Kidney (tissue), 14 donors: ENCODE measurements around the gene COL4A4. TPM values are rescaled to one million over a fixed set of nuclear protein-coding genes. Genes with fewer than 3 reads are reported as not detected.

Experiments used
- DNase-seq, 5 donors: peaks; one replicate each; pipeline ENCODE4 v3.0.0-alpha.2; 2013 to 2020
- FAIRE-seq: peaks from 2 replicates; lab custom pipeline; 2012; peaks lifted over from hg19 to GRCh38; lab: Jason Lieb, UNC
- H3K27ac ChIP-seq, 2 donors: one replicate each; pipeline ENCODE4 v1.7.0; 2013; ENCODE audit warnings: low read depth in 2 of 2, low read length in 2 of 2, inconsistent platforms in 1 of 2
- H3K27me3 ChIP-seq: one replicate; pipeline ENCODE4 v1.7.1; 2013; ENCODE audit warnings: low read length, inconsistent platforms; ENCODE audit not compliant: control insufficient read depth, insufficient read depth
- H3K36me3 ChIP-seq, 3 donors: one replicate each; pipeline versions ENCODE4 v1.7.0 to v1.7.1; 2013; ENCODE audit warnings: low read length in 3 of 3, control low read depth in 1 of 3, inconsistent platforms in 1 of 3; ENCODE audit not compliant: insufficient read depth in 3 of 3, control insufficient read depth in 2 of 3
- H3K4me1 ChIP-seq, 3 donors: one replicate each; pipeline versions ENCODE4 v1.7.0 to v1.7.1; 2013; ENCODE audit warnings: low read length in 3 of 3, inconsistent platforms in 1 of 3, low read depth in 1 of 3; ENCODE audit not compliant: control insufficient read depth in 2 of 3, insufficient read depth in 2 of 3
- H3K4me3 ChIP-seq, 3 donors: one replicate each; pipeline versions ENCODE4 v1.7.0 to v1.8.1; 2013; ENCODE audit warnings: low read length in 3 of 3, control low read depth in 1 of 3, inconsistent platforms in 1 of 3
- H3K9ac ChIP-seq, 3 donors: one replicate each; pipeline versions ENCODE4 v1.7.0 to v1.7.1; 2013; ENCODE audit warnings: low read length in 3 of 3, control low read depth in 1 of 3, inconsistent platforms in 1 of 3
- H3K9me3 ChIP-seq, 3 donors: one replicate each; pipeline versions ENCODE4 v1.7.0 to v1.7.1; 2013; ENCODE audit warnings: low read length in 3 of 3, control low read depth in 1 of 3, inconsistent platforms in 1 of 3; ENCODE audit not compliant: control insufficient read depth in 2 of 3, insufficient read depth in 1 of 3
- CTCF ChIP-seq: IDR thresholded peaks from 3 replicates; pipeline ENCODE4 v1.5.1; 2012; ENCODE audit warnings: mild to moderate bottlenecking, moderate library complexity, borderline replicate concordance; ENCODE audit not compliant: insufficient read depth; ENCODE audit errors: extremely low read depth
- intact Hi-C: fragments of 100-400 bp; cut with DNase I; formaldehyde crosslinking; loops from one replicate; pipeline ENCODE4 v1.11.1; 2022
- polyA plus RNA-seq: library from polyadenylated mRNA; stranded (reverse); fragments of 350-450 nt; fragmentation: Illumina TruSeq; extraction: RNeasy Lipid Tissue Mini Kit (QIAGEN cat#74804); gene quantifications from one replicate; pipeline ENCODE4 v1.2.3, GENCODE V29; 2014; ENCODE audit warnings: low read depth, low replicate concordance; ENCODE audit not compliant: insufficient read depth
- total RNA-seq: library from RNA; stranded (reverse); fragmentation: NEBNext Ultra II Directional; extraction: Animal tissue kit (Norgen Biotek cat#: 25700); gene quantifications from one replicate; pipeline ENCODE4 v1.2.1, GENCODE V29; 2021
- donor health status: control.
- donor health status: control.
- donor health status: control.
- donor health status: control.
- donor health status: control.
- donor health status: DM: yes; HTN: yes; CAD: no.
- donor health status: Normal renal cell carcinoma (clear cell type).

Gene COL4A4
- total and polyA plus RNA-seq, 2 donors from 2014 or later: 7.2 to 53.3 TPM

- FAIRE-seq (no peak), DNase-seq (no peak)
- Histone ChIP-seq H3K9ac (no peak overlapping the region), H3K27me3 (no peaks in the 10 kb centered on the region), H3K4me1 (peaks cover 0 to 21% (median 16%) of the 10 kb centered on the region in 3 donors), H3K9me3 (no peaks in the 10 kb centered on the region), H3K4me3 (no peak overlapping the region), H3K36me3 (no peaks in the 10 kb centered on the region), H3K27ac (peak overlapping the region in 1 of 2 donors; percentile 39)
- no peak for TF ChIP-seq CTCF
- intact Hi-C loops: no loop called here
These were observed 10.1 kb downstream of the COL4A4 start for GRCh38 chr2:227153758-227154486.

- FAIRE-seq (no peak), DNase-seq (no peak)
- H3K9me3 ChIP-seq: peaks cover 0 to under 1% (median 0%) of the 10 kb centered on the region in 3 donors
- no peak overlapping the region for H3K4me3 ChIP-seq
- H3K27ac ChIP-seq: peak overlapping the region; percentile 7 to 39
- no peaks in the 10 kb centered on the region for H3K36me3 ChIP-seq
- peaks cover 0 to 21% (median 16%) of the 10 kb centered on the region in 3 donors for H3K4me1 ChIP-seq
- H3K9ac ChIP-seq: no peak overlapping the region
- no peak for TF ChIP-seq CTCF
- intact Hi-C loops: no loop called here
- no peaks in the 10 kb centered on the region for H3K27me3 ChIP-seq
These were observed 10.7 kb downstream of the COL4A4 start for GRCh38 chr2:227153307-227153706.

GRCh38 chr2:227152093-227152766 is 11.8 kb downstream of the COL4A4 start:
- peaks cover 0 to 22% (median 16%) of the 10 kb centered on the region in 3 donors for H3K4me1 ChIP-seq
- H3K9ac ChIP-seq: peak overlapping the region in 1 of 3 donors; percentile 28
- peak overlapping the region in 1 of 2 donors; percentile 15 for H3K27ac ChIP-seq
- no peak overlapping the region for H3K4me3 ChIP-seq
- H3K36me3 ChIP-seq: no peaks in the 10 kb centered on the region
- TF ChIP-seq CTCF: no peak
- DNase-seq: no peak
- FAIRE-seq: no peak
- intact Hi-C loops: no loop called here
- peaks cover 0 to 3% (median 0%) of the 10 kb centered on the region in 3 donors for H3K9me3 ChIP-seq
- no peaks in the 10 kb centered on the region for H3K27me3 ChIP-seq
